PC-3 (cell line): Measurements from ENCODE around the gene FFAR1. TPM values are rescaled to one million over a fixed set of nuclear protein-coding genes. Genes with fewer than 3 reads are reported as not detected.
A peak's percentile ranks its signal among the peaks of the same experiment; 100 is the strongest.

Experiments used
- ATAC-seq: fragments of 200-7000 bp; cut with Tn5 transposase; 2 replicates; pipeline ENCODE4 v1.9.1; 2020; ENCODE audit warnings: mild to moderate bottlenecking, moderate library complexity
- BruUV-seq: library from RNA; stranded (reverse); fragments of 400-500 nt; replicated peaks from 2 replicates; lab custom pipeline; 2021; lab: Mats Ljungman, UMichigan
- CTCF ChIA-PET: fragments of 300-600 bp; sonication (Branson Sonifier 250); formaldehyde crosslinking; loops from one replicate; lab custom pipeline; 2022; ENCODE audit warnings: antibody characterized with exemption; lab: Charles Lee
- POLR2A ChIA-PET: fragments of 300-600 bp; sonication (Branson Sonifier 250); formaldehyde crosslinking; loops from one replicate; lab custom pipeline; 2022; ENCODE audit warnings: antibody characterized with exemption; ENCODE audit not compliant: unreplicated experiment; lab: Charles Lee
- DNase-seq: peaks from one replicate; pipeline ENCODE4 v3.0.0-alpha.2; 2015
- H2AFZ ChIP-seq: fragments of 300-600 bp; sonication (generic); 2 replicates; pipeline ENCODE4 v1.6.0; 2016; ENCODE audit warnings: antibody characterized with exemption, low read length
- H3F3A ChIP-seq: fragments of 300-600 bp; sonication (generic); one replicate; pipeline ENCODE4 v1.6.0; 2017; ENCODE audit warnings: antibody characterized with exemption, low read length, control low read depth, mild to moderate bottlenecking; ENCODE audit not compliant: unreplicated experiment
- H3K27ac ChIP-seq: fragments of 300-600 bp; sonication (generic); 2 replicates; pipeline ENCODE4 v1.5.1; 2016; ENCODE audit warnings: mild to moderate bottlenecking, low read length
- H3K27me3 ChIP-seq: fragments of 300-600 bp; sonication (generic); 2 replicates; pipeline ENCODE4 v1.6.1; 2016; ENCODE audit warnings: low read length, mixed read lengths
- H3K36me3 ChIP-seq: fragments of 300-600 bp; sonication (generic); 2 replicates; pipeline ENCODE4 v1.6.1; 2016; ENCODE audit warnings: low read depth, mixed run types, low read length, mixed read lengths
- H3K4me1 ChIP-seq: fragments of 300-600 bp; sonication (generic); 2 replicates; pipeline ENCODE4 v1.5.1; 2016; ENCODE audit warnings: low read length; ENCODE audit not compliant: insufficient read depth
- H3K4me2 ChIP-seq: fragments of 300-600 bp; sonication (generic); 2 replicates; pipeline ENCODE4 v1.6.0; 2016; ENCODE audit warnings: low read length
- H3K4me3 ChIP-seq: fragments of 300-600 bp; sonication (generic); 2 replicates; pipeline ENCODE4 v1.5.1; 2016; ENCODE audit warnings: mild to moderate bottlenecking, low read length, mixed read lengths
- H3K79me2 ChIP-seq: fragments of 300-600 bp; sonication (generic); 2 replicates; pipeline ENCODE4 v1.6.1; 2017; ENCODE audit warnings: low read length, mixed read lengths
- H3K9ac ChIP-seq: fragments of 300-600 bp; sonication (generic); 2 replicates; pipeline ENCODE4 v1.6.0; 2016; ENCODE audit warnings: mild to moderate bottlenecking, low read length
- H3K9me2 ChIP-seq: fragments of 300-600 bp; sonication (generic); replicated peaks from 2 replicates; pipeline ENCODE4 v1.6.1; 2016; ENCODE audit warnings: mixed run types, low read length, mixed read lengths
- H3K9me3 ChIP-seq: fragments of 300-600 bp; sonication (generic); 2 replicates; pipeline ENCODE4 v1.6.1; 2016; ENCODE audit warnings: low read length, mixed read lengths
- H4K20me1 ChIP-seq: fragments of 300-600 bp; sonication (generic); 2 replicates; pipeline ENCODE4 v1.6.1; 2016; ENCODE audit warnings: low read length, mixed read lengths
- CTCF ChIP-seq: fragments of 300-600 bp; sonication (generic); conservative IDR thresholded peaks from 2 replicates; pipeline ENCODE4 v1.5.1; 2017; ENCODE audit warnings: antibody characterized with exemption, low read depth, mild to moderate bottlenecking, low read length
- EZH2 ChIP-seq: fragments of 300-600 bp; sonication (generic); IDR thresholded peaks from one replicate; pipeline ENCODE4 v1.6.1; 2017; ENCODE audit warnings: antibody characterized with exemption, mild to moderate bottlenecking, low read length; ENCODE audit not compliant: unreplicated experiment
- EZH2phosphoT487 ChIP-seq: fragments of 300-600 bp; sonication (generic); IDR thresholded peaks from 2 replicates; pipeline ENCODE4 v1.6.1; 2018; ENCODE audit warnings: mild to moderate bottlenecking, antibody characterized with exemption, low read length, borderline replicate concordance
- intact Hi-C: fragments of 100-400 bp; cut with micrococcal nuclease; formaldehyde crosslinking; loops from 2 replicates; pipeline ENCODE4 v1.9.0; 2023
- total RNA-seq: library from RNA; depleted of rRNA; stranded (reverse); fragments of >200 nt; gene quantifications from 2 replicates; pipeline ENCODE4 v1.2.3, GENCODE V29; 2014

FFAR1 gene
- total RNA-seq, 1 experiment from 2014 or later, result not detected

- H4K20me1 ChIP-seq, result no peaks in the 10 kb centered on the region
- H3F3A ChIP-seq, result no peaks in the 10 kb centered on the region
- DNase-seq, result peak; percentile 54
- no peak overlapping the region for H3K27ac ChIP-seq
- no TSS peak for BruUV-seq
- no peaks in the 10 kb centered on the region for H3K27me3 ChIP-seq
- intact Hi-C loops, result no loop called here
- no peaks in the 10 kb centered on the region for H3K9me3 ChIP-seq
- H3K79me2 ChIP-seq, result no peaks in the 10 kb centered on the region
- no peak overlapping the region for H3K4me2 ChIP-seq
- H3K4me1 ChIP-seq, result peaks cover 3% of the 10 kb centered on the region
- H2AFZ ChIP-seq, result no peak overlapping the region
- TF ChIP-seq EZH2phosphoT487 (no peak), EZH2 (no peak), CTCF (no peak)
- no peaks in the 10 kb centered on the region for H3K9me2 ChIP-seq
- ChIA-PET POLR2A (interaction anchor here (0.7 kb wide), 1 partner anchor 250 kb away, joined by 3 read pairs; no protein-coding TSS in a partner anchor), CTCF (no interaction called here)
- no peak overlapping the region for H3K9ac ChIP-seq
- no peaks in the 10 kb centered on the region for H3K36me3 ChIP-seq
- H3K4me3 ChIP-seq, result no peak overlapping the region
- ATAC-seq, result no peak
Observed at GRCh38 chr19:35313587-35313986, 34.1 kb upstream of the FFAR1 start.

- no peak for ATAC-seq
- H3K4me1 ChIP-seq, result peaks cover 7% of the 10 kb centered on the region
- H3K79me2 ChIP-seq, result no peaks in the 10 kb centered on the region
- ChIA-PET POLR2A (interaction anchor here (0.7 kb wide), 1 partner anchor 250 kb away, joined by 3 read pairs; no protein-coding TSS in a partner anchor), CTCF (no interaction called here)
- no peak overlapping the region for H3K4me3 ChIP-seq
- H3K9ac ChIP-seq, result no peak overlapping the region
- H3K9me3 ChIP-seq, result no peaks in the 10 kb centered on the region
- H3K27me3 ChIP-seq, result no peaks in the 10 kb centered on the region
- intact Hi-C loops, result no loop called here
- no peak for DNase-seq
- H4K20me1 ChIP-seq, result no peaks in the 10 kb centered on the region
- BruUV-seq, result no TSS peak
- no peak overlapping the region for H2AFZ ChIP-seq
- no peaks in the 10 kb centered on the region for H3K36me3 ChIP-seq
- H3K9me2 ChIP-seq, result no peaks in the 10 kb centered on the region
- H3F3A ChIP-seq, result no peaks in the 10 kb centered on the region
- H3K27ac ChIP-seq, result no peak overlapping the region
- H3K4me2 ChIP-seq, result no peak overlapping the region
- TF ChIP-seq EZH2 (no peak), CTCF (no peak), EZH2phosphoT487 (no peak)
Observed at GRCh38 chr19:35314031-35314430, 33.7 kb upstream of the FFAR1 start.

- CTCF ChIA-PET, result no interaction called here
- H3K4me1 ChIP-seq, result peaks cover 13% of the 10 kb centered on the region
Observed at GRCh38 chr19:35314858-35315470, 32.7 kb upstream of the FFAR1 start.

More at GRCh38 chr19:35314858-35315470, 32.7 kb upstream of the FFAR1 start:
- Histone ChIP-seq H3K9ac (no peak overlapping the region), H3K27me3 (no peaks in the 10 kb centered on the region), H4K20me1 (no peaks in the 10 kb centered on the region), H3K9me3 (no peaks in the 10 kb centered on the region), H3K36me3 (no peaks in the 10 kb centered on the region), H3K79me2 (no peaks in the 10 kb centered on the region), H3K4me2 (no peak overlapping the region), H3K27ac (no peak overlapping the region), H3K9me2 (no peaks in the 10 kb centered on the region), H2AFZ (no peak overlapping the region), H3K4me3 (no peak overlapping the region), H3F3A (no peaks in the 10 kb centered on the region)
- DNase-seq (no peak), ATAC-seq (no peak)
- POLR2A ChIA-PET, result no interaction called here
- intact Hi-C loops, result no loop called here
- BruUV-seq, result no TSS peak
- TF ChIP-seq CTCF (no peak), EZH2 (no peak), EZH2phosphoT487 (no peak)
